Measurements from ENCODE around the gene AP3B1. TPM values are rescaled to one million over a fixed set of nuclear protein-coding genes. Genes with fewer than 3 reads are reported as not detected.

The AP3B1 gene
- total RNA-seq, 1 experiment from 2014 or later, result 41.8 TPM

DNA sequence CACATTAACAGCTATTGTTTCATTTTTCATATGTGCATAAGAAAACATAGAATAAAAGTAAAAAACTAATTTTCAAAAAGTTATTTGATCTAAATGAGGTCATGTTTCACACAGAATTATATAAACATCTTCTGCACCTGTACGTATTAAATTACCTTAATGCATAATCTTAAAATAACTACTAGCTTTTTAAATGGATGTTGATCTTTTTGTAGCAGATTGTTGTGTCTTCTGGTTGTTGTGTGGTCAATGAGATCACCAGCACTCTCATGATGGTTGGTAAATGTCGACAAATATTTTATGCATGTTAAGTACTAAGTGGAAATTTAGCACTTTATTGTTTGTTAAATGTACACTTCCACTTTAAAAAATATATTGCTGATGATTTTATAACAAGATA, 162.0 kb downstream of the AP3B1 start:
- H3K18ac ChIP-seq (ENCODE audit: insufficient read length, low read depth, low read length), result no peak overlapping the region
- H4K20me1 ChIP-seq (ENCODE audit: control insufficient read depth, insufficient read depth, insufficient read length), result no peaks in the 10 kb centered on the region
- H3K4me1 ChIP-seq (ENCODE audit: insufficient read depth, low read length), result no peaks in the 10 kb centered on the region
- no peak overlapping the region for H4K5ac ChIP-seq (ENCODE audit: insufficient read length, low read depth, low read length)
- Mint-ChIP-seq H3K27ac (no peak overlapping the region), H3K27me3 (ENCODE audit: low read depth) (no peaks in the 10 kb centered on the region), H3K4me3 (no peak overlapping the region), H3K4me1 (no peaks in the 10 kb centered on the region), H3K36me3 (ENCODE audit: insufficient read depth in 1 of 3, low read depth in 3 of 3) (no peaks in the 10 kb centered on the region; a peak in 1 of 7 replicates), H3K9me3 (no peaks in the 10 kb centered on the region)
- no peak overlapping the region for H3K27ac ChIP-seq (ENCODE audit: insufficient read length, low read depth, low read length)
- no peak overlapping the region for H3K9ac ChIP-seq (ENCODE audit: extremely low read depth, insufficient read length, low read length)
- H2AFZ ChIP-seq (ENCODE audit: low read length), result no peak overlapping the region
- H2BK5ac ChIP-seq (ENCODE audit: insufficient read length, low read length), result no peak overlapping the region
- no peak overlapping the region for H2BK12ac ChIP-seq (ENCODE audit: insufficient read length, low read depth, low read length)
- H2BK15ac ChIP-seq (ENCODE audit: low read depth, low read length), result no peak overlapping the region
- H3T11ph ChIP-seq (ENCODE audit: low read length), result no peak overlapping the region
- no peaks in the 10 kb centered on the region for H3K9me3 ChIP-seq (ENCODE audit: control insufficient read depth, low read depth, low read length)
- no peak overlapping the region for H4K8ac ChIP-seq (replicated peaks; ENCODE audit: insufficient read length, low read depth, low read length)
- no CpG with 5 or more reads among the region's 2 CpGs for WGBS (ENCODE audit: extremely low coverage, insufficient read length, low lambda C conversion rate)
- no peak for DNase-seq
- no peaks in the 10 kb centered on the region for H3K79me2 ChIP-seq (ENCODE audit: insufficient read depth, low read length)
- no peaks in the 10 kb centered on the region for H3K27me3 ChIP-seq (ENCODE audit: insufficient read depth, low read length)
- no peak overlapping the region for H2AK5ac ChIP-seq (ENCODE audit: insufficient read length, low read length)
- H3K14ac ChIP-seq (ENCODE audit: insufficient read depth, low read length), result no peak overlapping the region
- H3K4ac ChIP-seq (ENCODE audit: low read depth, low read length), result no peak overlapping the region
- no peak overlapping the region for H2BK20ac ChIP-seq (ENCODE audit: low read depth, low read length, poor library complexity, severe bottlenecking)
- H3K23ac ChIP-seq (ENCODE audit: insufficient read length, low read depth, low read length), result no peak overlapping the region
- H3K56ac ChIP-seq (ENCODE audit: insufficient read length, low read depth, low read length), result no peak overlapping the region
- H2BK120ac ChIP-seq (ENCODE audit: low read depth, low read length, poor library complexity, severe bottlenecking), result no peak overlapping the region
- H4K91ac ChIP-seq (ENCODE audit: insufficient read length, low read depth, low read length), result no peak overlapping the region
- no peak overlapping the region for H3K4me2 ChIP-seq (ENCODE audit: insufficient read depth, insufficient read length, low read length)
- no peaks in the 10 kb centered on the region for H3K23me2 ChIP-seq (ENCODE audit: insufficient read length, low read depth, low read length, poor library complexity, severe bottlenecking)
- no peak for TF ChIP-seq CTCF (conservative IDR thresholded peaks at IDR 0.05)
- H3K79me1 ChIP-seq (ENCODE audit: insufficient read depth, low read depth, low read length, poor library complexity, severe bottlenecking), result no peaks in the 10 kb centered on the region

Measured in H9 (cell line).